Keratinocyte (primary cell): Measurements from ENCODE around the gene RAB11FIP5. TPM values are rescaled to one million over a fixed set of nuclear protein-coding genes. Genes with fewer than 3 reads are reported as not detected.

ENCODE experiments used
- DNase-seq: peaks from one replicate; pipeline ENCODE4 v3.0.0-alpha.2; 2011; ENCODE audit warnings: low read depth, missing footprints, low spot score
- FAIRE-seq: peaks from 2 replicates; lab custom pipeline; 2011; peaks lifted over from hg19 to GRCh38; lab: Jason Lieb, UNC
- H2AFZ ChIP-seq: 2 replicates; pipeline ENCODE4 v1.6.0; 2012; ENCODE audit warnings: low read length, control low read depth, inconsistent platforms; ENCODE audit not compliant: control insufficient read depth
- H3K27ac ChIP-seq: 2 replicates; pipeline ENCODE4 v1.5.1; 2011; ENCODE audit warnings: low read length; ENCODE audit not compliant: control insufficient read depth, insufficient read depth
- H3K27me3 ChIP-seq: 3 replicates; pipeline ENCODE4 v1.6.0; 2011; ENCODE audit warnings: low read length; ENCODE audit not compliant: control insufficient read depth, insufficient read depth; ENCODE audit errors: extremely low read depth
- H3K36me3 ChIP-seq, 2 experiments: 2 replicates in 1 of 2; 3 replicates in 1 of 2; pipeline ENCODE4 v1.5.1; 2011; ENCODE audit warnings: low read length in 2 of 2, mild to moderate bottlenecking in 1 of 2; ENCODE audit not compliant: control insufficient read depth in 2 of 2, insufficient read depth in 2 of 2; ENCODE audit errors: extremely low read depth in 1 of 2
- H3K4me1 ChIP-seq: 3 replicates; pipeline ENCODE4 v1.5.1; 2011; ENCODE audit warnings: low read length; ENCODE audit not compliant: control insufficient read depth, insufficient read depth; ENCODE audit errors: extremely low read depth
- H3K4me2 ChIP-seq: 3 replicates; pipeline ENCODE4 v1.6.0; 2011; ENCODE audit warnings: low read depth, low read length; ENCODE audit not compliant: control insufficient read depth, insufficient read depth; ENCODE audit errors: extremely low read depth
- H3K4me3 ChIP-seq, 3 experiments: fragments of 200-600 bp in 1 of 3; sonication (generic) in 1 of 3; 2 replicates in 2 of 3; 3 replicates in 1 of 3; pipeline ENCODE4 v1.5.1; 2011 to 2016; ENCODE audit warnings: low read length in 3 of 3, mild to moderate bottlenecking in 3 of 3, control low read depth in 2 of 3, inconsistent platforms in 1 of 3, low read depth in 1 of 3, mixed read lengths in 1 of 3, mixed run types in 1 of 3, moderate library complexity in 1 of 3; ENCODE audit not compliant: control insufficient read depth in 2 of 3, insufficient read depth in 2 of 3; ENCODE audit errors: extremely low read depth in 1 of 3
- H3K79me2 ChIP-seq: 2 replicates; pipeline ENCODE4 v1.6.0; 2012; ENCODE audit warnings: low read length; ENCODE audit not compliant: control insufficient read depth, insufficient read depth
- H3K9ac ChIP-seq: 3 replicates; pipeline ENCODE4 v1.6.0; 2011; ENCODE audit warnings: low read length; ENCODE audit not compliant: control insufficient read depth, insufficient read depth; ENCODE audit errors: extremely low read depth
- H3K9me1 ChIP-seq: 3 replicates; pipeline ENCODE4 v1.6.0; 2011; ENCODE audit warnings: low read length; ENCODE audit not compliant: control insufficient read depth, insufficient read depth; ENCODE audit errors: extremely low read depth
- H3K9me3 ChIP-seq: 2 replicates; pipeline ENCODE4 v1.5.1; 2012; ENCODE audit warnings: low read depth, low read length; ENCODE audit not compliant: control insufficient read depth
- H4K20me1 ChIP-seq: 3 replicates; pipeline ENCODE4 v1.6.0; 2011; ENCODE audit warnings: low read length; ENCODE audit not compliant: control insufficient read depth, insufficient read depth; ENCODE audit errors: extremely low read depth
- CTCF ChIP-seq, 3 experiments: IDR thresholded peaks in 1 of 3; conservative IDR thresholded peaks in 1 of 3; optimal IDR thresholded peaks in 1 of 3; 2 replicates in 2 of 3; 3 replicates in 1 of 3; pipeline versions ENCODE3 to v1.5.1; 2011; ENCODE audit warnings: low read length in 3 of 3, mild to moderate bottlenecking in 3 of 3, moderate library complexity in 2 of 3, control low read depth in 1 of 3, inconsistent platforms in 1 of 3; ENCODE audit not compliant: insufficient read depth in 2 of 3; ENCODE audit errors: extremely low read depth in 1 of 3
- EZH2 ChIP-seq: IDR thresholded peaks from one replicate; pipeline ENCODE4 v1.6.1; 2012; ENCODE audit warnings: inconsistent platforms, mild to moderate bottlenecking, low read length, moderate library complexity
- dilution Hi-C: fragments of 300-500 bp; cut with MboI; formaldehyde crosslinking; loops from one replicate; pipeline ENCODE4 v1.7.0; 2020; ENCODE audit warnings: low sequenced_read_pairs; ENCODE audit not compliant: extremely low pct_ligation_motif_present
- polyA plus RNA-seq, 5 experiments: library from polyadenylated mRNA; depleted of rRNA in 3 of 5; stranded (reverse) in 3 of 5; stranded (forward) in 1 of 5; unstranded in 1 of 5; fragments of >200 nt; gene quantifications; 1 replicate in 1 of 5; 2 replicates in 3 of 5; 3 replicates in 1 of 5; pipeline versions ENCODE4 v1.2.1 to v1.2.3, GENCODE V29; 2011 to 2012; ENCODE audit warnings: missing spikeins in 2 of 5, low read depth in 1 of 5, low replicate concordance in 1 of 5

Gene RAB11FIP5
- polyA plus RNA-seq, 1 donor (not counting 4 experiments of a cell fraction or from before 2014, with no cell fraction given): 40.1 TPM

GRCh38 chr2:73037947-73038585 lies 74.7 kb downstream of the RAB11FIP5 start:
- DNase-seq: no peak
- dilution Hi-C loops: no loop called here

GRCh38 chr2:73036766-73037165 lies 76.0 kb downstream of the RAB11FIP5 start:
- no peaks in the 10 kb centered on the region for H3K36me3 ChIP-seq
- no peaks in the 10 kb centered on the region for H3K27me3 ChIP-seq
- no peaks in the 10 kb centered on the region for H3K4me1 ChIP-seq
- no peak overlapping the region for H3K4me2 ChIP-seq
- dilution Hi-C loops: no loop called here
- H4K20me1 ChIP-seq: no peaks in the 10 kb centered on the region
- FAIRE-seq (no peak), DNase-seq (no peak)
- no peak overlapping the region for H3K27ac ChIP-seq
- no peak overlapping the region for H3K9ac ChIP-seq
- peaks cover 3% of the 10 kb centered on the region for H3K9me1 ChIP-seq
- no peaks in the 10 kb centered on the region for H3K9me3 ChIP-seq
- H3K79me2 ChIP-seq: no peaks in the 10 kb centered on the region
- TF ChIP-seq EZH2 (no peak), CTCF (optimal IDR thresholded peaks at IDR 0.05 in 1 of 3, IDR thresholded peaks at IDR 0.05 in 1 of 3, conservative IDR thresholded peaks at IDR 0.05 in 1 of 3; ENCODE audit: extremely low read depth in 1 of 3, insufficient read depth in 2 of 3, low read length in 3 of 3) (no peak)
- H2AFZ ChIP-seq: no peak overlapping the region
- H3K4me3 ChIP-seq: no peak overlapping the region

More at GRCh38 chr2:73037947-73038585, 74.7 kb downstream of the RAB11FIP5 start:
- H3K9me3 ChIP-seq: no peaks in the 10 kb centered on the region
- H3K9me1 ChIP-seq: peaks cover 3% of the 10 kb centered on the region
- H3K9ac ChIP-seq: no peak overlapping the region
- H3K27ac ChIP-seq: no peak overlapping the region
- H3K4me3 ChIP-seq: no peak overlapping the region
- H3K79me2 ChIP-seq: no peaks in the 10 kb centered on the region
- no peaks in the 10 kb centered on the region for H3K36me3 ChIP-seq
- H4K20me1 ChIP-seq: no peaks in the 10 kb centered on the region
- no peaks in the 10 kb centered on the region for H3K27me3 ChIP-seq
- no peak for TF ChIP-seq EZH2
- no peak for TF ChIP-seq CTCF (optimal IDR thresholded peaks at IDR 0.05 in 1 of 3, IDR thresholded peaks at IDR 0.05 in 1 of 3, conservative IDR thresholded peaks at IDR 0.05 in 1 of 3; ENCODE audit: extremely low read depth in 1 of 3, insufficient read depth in 2 of 3, low read length in 3 of 3)
- H3K4me1 ChIP-seq: no peaks in the 10 kb centered on the region
- no peak for FAIRE-seq
- H2AFZ ChIP-seq: no peak overlapping the region
- no peak overlapping the region for H3K4me2 ChIP-seq
